MV-4-11 (cell line): ENCODE results near the gene TSSK2.

Source experiments
- DNase-seq: peaks from one replicate; lab custom pipeline; 2025; lab: John Stamatoyannopoulos, UW

TSSK2 gene

DNA sequence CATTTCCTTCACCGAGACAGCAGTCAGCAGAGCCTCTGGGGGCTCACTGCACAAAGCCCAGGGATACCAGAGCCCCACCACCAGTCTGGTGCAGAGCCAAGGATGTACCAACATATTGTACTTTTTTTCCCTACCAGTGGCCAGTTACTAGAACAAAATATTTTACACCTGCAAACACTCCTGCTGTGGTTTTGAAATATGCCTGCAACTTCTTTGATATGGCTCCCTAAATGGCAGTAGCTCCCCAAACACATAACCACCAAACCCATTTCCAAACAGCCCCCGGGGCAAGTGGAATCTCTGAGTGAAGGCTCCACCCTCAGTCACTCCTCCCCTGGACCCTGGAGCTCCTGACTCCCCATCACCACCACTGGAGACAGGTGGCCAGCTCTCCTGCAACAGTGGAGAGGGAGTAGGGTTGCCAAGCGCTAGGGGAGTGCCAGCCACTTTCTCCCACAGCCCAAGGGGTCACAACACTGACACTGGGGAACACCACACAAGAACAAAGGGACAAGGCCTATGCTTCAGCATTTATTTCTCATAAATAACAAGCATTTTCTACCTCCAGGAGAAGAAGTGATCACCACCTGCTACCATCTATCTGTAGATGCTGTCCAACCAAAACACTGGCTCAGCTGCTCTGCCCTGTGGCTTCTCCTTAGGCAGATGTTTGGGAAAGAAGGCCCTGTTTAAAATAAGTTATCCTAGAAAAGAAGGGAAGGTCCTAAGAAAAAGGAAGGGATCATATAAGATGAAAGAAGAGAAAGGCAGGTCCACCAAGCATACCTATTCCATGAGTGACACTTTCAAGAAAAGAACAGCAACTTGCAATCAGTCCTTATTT, 24.0 kb upstream of the TSSK2 start:
- DNase-seq, result no peak

DNA sequence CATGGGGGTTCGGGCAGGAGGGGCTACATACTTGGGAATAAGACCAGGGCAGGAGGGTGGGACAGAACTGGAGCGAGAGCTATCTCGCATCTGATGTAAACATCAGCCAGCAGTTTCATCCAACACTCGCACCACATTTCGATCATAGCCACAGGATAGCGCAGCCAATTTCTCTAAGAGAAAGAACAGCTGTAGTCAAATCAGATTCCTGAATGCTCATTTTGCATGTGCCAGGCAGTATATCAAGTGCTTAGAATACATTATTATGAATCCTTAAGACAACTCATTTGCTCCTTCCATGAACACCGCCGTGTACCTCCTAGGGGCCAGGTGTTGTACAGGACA, 23.4 kb upstream of the TSSK2 start:
- no peak for DNase-seq

DNA sequence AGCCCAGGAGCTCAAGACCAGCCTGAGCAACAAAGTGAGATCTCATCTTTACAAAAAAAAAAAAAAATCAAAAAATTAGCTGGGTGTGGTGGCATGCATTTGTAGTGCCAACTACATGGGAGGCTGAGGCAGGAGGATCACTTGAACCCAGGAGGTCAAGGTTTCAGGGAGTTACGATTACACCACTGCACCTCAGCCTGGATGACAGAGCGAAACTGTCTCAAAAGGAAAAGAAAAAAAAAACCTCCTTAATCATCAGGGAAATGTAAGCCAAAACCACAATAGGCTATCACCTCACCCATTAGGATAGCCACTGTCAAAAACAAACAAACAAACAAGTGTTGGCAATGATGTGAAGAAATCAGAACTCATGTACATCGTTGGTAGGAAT, 22.3 kb upstream of the TSSK2 start:
- no peak for DNase-seq

DNA sequence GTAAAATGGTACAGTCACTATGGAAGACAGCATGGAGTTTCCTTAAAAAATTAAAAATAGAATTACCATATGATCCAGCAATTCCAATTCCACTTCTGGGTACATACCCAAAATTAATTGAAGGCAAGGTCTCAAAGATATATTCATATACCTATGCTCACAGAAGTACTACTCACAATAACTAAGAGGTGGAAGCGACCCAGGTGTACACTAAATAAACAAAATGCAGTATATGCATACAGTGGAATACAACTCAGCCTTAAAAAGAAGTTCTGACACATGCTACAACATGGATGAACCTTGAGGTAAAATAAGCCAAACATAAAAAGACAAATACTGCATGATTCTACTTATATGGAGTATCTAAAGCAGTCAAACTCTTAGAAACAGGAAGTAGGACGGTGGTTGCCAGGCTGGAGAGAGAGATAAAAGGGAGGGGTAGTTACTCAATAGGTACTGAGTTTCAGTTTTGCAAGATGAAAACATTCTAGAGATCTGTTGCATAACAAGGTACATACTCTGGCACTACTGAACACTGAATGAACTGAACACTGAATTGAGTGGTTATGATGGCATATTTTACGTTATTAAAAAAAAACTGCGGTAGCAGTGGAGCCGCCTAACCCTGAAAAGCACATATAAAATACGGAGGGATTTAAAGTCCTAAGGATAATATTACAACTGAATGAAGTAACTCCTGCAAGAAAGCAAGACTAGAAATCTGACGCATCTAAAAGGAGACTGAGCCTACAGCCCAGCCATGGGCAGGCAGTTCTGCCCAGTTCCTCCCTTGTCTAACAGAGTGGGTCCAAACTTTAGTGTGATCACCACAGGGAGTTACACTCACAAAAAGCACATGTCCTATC, 21.7 kb upstream of the TSSK2 start:
- DNase-seq, result peak; percentile 98

DNA sequence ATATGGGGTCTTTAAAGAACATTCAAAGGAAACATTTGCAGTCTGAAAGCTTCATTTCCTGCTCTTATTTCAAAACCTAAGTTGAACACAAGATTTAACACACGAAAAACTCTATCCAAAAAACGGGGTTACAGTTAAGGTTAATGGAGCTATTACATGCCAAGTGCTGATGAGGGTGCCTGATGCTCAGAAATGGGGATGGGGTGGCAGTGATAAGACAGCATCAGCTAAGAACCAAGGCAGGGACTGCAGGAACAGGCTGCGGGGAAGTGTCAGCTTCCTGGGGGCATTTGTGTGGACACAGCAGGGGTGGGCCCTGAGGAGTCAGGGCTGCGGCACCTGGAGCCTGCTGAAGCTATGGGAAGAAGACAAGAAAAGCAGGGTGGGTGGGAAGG, 21.0 kb upstream of the TSSK2 start:
- no peak for DNase-seq

DNA sequence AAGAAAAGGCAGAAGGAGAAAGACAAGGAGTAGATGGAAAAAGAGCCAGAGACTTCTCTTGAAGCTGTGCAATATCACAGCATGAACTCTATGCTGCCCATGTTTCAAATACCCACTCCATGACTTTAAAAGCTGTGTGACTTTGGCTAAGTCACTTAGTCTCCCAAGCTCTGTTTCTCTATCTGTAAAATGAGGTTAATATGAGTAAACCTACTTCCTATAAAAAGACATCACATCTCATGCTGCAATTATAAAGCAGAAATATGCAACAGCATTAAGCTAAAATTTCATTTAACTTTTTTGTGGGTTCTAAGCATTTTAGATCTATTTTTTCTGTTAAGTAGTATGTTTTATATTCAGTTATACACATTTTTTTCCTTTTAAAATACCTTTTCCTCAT, 20.5 kb upstream of the TSSK2 start:
- DNase-seq, result no peak

DNA sequence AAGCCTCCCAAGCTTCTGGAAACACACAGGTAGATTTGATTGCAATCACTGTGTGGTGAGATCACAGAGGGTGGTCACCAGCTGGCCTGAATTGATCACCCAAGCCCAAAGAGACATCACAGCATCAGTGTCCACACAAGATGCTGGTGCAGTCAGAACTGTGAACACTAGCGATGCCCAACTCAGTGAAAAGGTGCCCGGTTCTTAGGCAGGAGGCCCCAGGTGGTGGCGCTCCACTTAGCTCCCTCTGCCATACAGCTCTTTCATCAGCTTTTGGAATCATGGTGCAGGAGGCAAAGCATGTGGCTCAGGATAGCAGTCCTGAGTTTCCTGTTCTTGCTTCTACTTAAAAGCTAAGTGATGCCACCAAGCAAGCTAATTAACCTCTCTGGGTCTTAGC, 20.0 kb upstream of the TSSK2 start:
- no peak for DNase-seq

DNA sequence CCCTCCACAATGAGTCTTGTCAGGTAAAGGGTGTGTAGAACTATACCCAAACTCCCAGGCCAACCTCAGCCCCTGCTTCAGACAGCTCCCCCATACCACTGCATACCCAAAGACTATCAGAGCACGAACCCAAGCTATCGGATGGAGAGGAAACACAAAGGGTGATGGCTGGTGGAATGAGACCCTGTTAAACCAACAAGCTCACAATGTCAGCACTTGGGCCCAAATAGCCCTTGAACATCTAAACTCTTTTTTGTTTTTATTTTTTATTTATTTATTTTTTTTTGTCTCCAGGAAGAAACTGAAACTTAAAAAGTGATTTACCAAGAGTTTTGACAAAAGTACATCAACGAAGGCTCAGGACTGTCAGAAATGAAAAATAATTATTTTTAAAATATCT, 19.5 kb upstream of the TSSK2 start:
- DNase-seq, result no peak

DNA sequence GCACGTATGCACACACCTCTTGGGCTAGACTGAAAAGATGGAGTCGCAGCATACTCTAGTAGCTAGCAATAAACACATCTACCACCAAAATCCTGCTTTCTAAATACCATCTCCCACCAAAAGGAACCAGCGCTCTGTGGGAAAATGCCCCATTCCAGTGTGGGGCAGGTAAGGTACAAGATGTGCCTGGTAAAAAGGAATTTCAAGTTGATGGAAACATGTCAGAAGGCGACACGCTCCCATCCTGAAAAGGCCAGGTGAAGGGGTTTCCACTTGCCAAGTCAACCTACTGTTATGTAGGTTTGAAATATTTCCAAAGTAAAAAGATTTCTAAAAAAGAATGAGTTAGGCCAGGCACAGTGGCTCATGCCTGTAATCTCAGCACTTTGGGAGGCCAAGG, 17.7 kb upstream of the TSSK2 start:
- no peak for DNase-seq

DNA sequence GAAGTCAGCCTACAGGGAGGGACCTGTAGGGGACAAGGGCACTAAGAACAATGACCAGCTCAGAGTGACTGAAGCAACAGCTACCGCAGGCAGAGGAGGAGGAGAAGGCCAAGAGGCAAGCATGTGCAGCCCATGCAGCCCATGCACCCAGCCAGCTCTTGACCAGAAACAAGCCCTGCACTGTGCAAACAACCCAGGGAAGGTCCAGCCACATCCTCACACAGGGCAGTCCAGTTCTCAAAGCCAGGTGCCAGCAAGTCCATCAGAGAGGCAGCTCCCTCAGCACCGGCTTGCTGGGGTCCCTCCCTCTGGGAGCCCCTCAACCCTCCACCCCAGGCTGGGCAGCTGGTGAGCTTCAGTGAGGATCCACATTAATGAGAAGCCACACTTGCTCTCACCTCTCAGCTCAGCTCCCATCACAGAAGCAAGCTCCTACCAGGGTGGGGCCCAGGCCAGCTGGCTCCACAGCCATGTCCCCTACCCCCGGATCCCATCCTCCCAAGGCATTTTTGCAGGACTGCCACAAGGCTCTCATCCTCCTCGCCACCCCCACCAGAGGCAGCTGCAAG, 16.0 kb upstream of the TSSK2 start:
- no peak for DNase-seq

DNA sequence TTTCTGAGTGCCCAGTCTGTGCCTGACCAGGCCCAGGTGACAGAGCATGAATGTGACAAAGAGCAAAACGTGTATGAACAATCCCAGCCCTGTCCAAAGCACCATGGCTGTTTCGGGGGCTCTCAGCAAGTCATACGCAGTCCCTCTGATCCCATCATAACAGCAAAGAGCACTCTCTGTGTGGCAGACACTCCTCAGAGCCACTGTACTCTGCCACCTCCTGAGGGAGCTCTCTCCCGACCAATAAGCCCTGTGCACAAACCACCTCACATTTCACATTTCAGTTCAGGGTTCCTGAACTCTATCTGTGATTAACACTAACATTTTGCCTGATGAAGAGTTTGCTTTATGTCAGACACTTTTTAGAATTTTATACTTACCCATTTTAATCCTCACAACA, 15.5 kb upstream of the TSSK2 start:
- no peak for DNase-seq

DNA sequence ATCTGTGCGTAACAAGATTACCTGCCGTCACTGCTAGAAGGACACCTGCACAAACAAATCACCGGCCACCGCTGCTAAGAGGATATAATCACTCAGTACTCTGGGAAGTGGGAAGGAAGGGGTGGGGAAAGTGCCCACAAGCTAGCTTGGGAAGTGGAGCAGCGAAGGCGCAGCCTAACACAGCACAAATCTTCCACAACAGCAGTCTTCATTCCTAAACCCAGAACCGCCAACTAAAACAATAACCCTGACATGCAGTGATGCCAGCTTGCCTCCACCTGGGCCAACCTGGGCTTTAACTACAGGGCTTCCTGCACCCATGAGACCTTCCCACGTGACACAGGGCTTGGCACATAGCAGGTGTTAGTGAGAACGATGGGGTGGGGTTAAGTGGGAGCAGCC, 14.0 kb upstream of the TSSK2 start:
- DNase-seq, result no peak

DNA sequence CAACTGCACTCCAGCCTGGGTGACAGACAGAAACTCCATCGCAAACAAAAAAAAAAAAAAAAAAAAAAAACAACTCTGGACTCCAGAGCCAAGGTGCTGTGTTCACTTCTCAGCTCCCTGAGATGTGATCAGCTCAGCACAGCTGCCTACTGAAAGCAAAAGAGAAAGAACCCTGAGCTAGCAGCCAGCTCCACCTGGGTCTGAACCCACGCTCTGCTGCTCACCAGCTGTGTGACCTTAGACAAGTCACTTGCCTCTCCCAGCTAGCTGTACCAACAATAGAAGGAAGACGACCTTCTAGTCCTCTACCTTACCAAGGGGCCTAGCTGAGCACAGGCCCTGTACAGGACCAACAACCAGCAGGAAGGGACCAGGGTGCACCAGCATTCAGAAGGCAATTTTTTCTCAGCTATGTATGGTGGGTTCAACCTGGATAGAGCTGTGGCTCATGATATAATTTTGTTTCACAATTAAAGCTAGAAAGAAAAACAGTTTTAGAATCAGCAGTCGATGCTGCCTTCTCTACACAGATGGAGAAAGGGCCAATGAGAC, 12.7 kb upstream of the TSSK2 start:
- DNase-seq, result no peak

DNA sequence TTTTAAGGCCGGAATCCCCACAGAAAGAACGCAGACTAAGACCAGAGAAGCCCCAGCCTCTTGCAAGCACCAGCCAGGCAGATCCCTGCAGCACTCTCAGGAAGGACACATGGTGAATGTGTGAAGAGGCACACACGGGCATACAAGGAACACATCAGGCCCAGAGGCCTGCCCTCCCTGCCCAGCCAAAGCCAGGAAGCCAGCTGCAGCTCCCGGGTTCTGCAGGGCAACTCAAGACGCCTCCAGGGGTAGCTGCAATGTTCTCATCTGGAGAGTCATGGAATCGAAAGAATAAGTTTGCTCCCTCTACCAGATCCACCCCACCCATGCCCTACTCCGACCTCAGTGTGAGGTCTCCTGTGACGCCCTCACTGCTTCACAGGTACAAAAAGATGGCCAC, 11.2 kb upstream of the TSSK2 start:
- no peak for DNase-seq

DNA sequence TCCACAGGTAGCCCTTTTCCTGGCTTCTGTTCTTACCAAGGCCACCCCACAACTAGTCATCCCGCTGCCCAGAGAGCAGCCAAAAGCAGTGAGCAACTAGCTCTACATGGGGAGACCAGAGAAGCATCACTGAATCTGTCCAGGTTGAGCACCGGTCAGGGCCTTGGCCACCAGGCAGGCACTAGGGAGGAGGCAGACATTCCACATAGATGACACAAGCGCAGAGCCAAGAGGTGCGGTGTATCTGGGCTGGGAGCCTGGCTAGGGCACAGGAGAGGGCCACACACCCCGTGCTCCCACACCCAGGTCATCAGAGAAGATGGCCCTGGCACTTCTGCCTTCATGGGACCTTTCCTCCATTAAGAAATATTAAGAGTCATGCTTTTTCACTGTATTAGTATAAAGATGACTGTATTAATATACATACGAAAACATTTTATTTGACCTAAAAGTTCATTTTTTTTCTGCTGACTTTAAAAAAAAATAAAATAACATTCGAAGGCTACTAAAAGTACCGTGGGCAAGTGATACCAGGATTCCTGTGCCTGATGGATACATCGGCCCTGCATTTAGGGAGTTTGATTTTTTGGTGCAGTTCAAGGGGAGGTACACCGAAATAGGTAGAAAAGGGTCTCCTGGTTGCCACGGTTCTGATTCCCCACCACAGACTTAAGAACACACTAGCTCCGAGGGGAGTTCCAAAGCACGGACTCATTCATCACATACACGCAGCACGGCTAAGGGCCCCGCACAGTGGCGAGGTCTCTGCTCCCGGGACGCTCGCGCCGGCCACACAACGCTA, 10.1 kb upstream of the TSSK2 start:
- DNase-seq, result no peak

DNA sequence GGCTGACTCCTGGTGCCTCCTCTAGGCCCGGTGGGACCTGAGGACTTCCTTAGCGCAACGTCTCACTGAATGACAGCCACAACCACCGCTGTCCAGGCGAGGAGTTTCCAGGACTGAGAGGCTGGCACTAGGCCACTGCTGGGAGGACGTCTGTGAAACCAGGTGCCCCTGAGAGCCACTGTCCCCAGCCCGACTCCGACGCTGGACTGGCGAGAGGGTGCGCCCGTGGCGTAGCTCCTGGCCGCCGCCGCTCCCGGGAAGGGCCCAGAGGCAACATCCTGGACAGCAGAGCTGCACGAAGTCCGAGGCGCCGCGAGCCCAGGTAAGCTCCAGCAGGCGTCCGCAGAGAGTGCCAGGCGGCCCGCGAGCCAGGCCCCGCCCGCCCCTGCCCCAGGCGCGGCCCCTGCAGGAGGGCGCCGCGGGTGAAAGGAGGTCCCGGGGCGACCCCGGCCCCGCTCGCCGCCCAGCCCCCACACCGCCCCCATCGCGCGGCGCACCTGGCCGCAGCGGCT, 9.4 kb upstream of the TSSK2 start:
- DNase-seq, result peak; percentile 26

DNA sequence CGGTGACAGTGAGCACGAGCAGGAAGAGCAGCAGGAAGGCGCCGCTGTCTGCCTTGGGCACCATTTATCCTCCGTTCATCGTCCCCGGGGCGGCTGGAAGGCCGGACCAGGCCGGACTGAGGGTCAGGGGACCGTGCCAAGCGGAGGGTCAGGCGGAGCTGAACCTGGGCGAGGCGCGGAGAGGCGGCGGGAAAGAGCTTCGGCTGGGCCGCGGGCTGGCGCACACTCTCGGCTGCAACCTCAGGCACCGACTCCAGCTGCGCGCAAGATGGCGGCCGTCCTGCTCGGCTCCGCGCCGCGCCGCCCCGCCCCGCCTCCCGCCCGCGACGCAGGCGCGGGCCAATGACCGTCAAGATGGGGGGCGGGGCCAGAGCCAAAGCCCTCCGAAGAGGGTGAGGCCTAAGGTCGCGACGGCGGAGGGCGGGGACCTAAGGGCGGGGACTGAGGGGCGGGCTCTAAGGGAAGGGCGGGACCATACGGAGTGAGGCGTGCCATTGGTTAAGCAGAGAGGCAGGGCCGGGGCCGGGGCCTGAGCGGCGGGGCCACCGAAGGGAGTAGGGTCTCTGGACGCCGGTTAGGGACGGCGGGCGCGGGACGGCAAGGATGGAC, 8.9 kb upstream of the TSSK2 start, which contains the start of gene DGCR2:
Gene DGCR2 (minus strand): TSS at position 270 of the 609 bp plus-strand sequence. CDS start 206 bp downstream, at position 64.
- DNase-seq, result peak; percentile 89

DNA sequence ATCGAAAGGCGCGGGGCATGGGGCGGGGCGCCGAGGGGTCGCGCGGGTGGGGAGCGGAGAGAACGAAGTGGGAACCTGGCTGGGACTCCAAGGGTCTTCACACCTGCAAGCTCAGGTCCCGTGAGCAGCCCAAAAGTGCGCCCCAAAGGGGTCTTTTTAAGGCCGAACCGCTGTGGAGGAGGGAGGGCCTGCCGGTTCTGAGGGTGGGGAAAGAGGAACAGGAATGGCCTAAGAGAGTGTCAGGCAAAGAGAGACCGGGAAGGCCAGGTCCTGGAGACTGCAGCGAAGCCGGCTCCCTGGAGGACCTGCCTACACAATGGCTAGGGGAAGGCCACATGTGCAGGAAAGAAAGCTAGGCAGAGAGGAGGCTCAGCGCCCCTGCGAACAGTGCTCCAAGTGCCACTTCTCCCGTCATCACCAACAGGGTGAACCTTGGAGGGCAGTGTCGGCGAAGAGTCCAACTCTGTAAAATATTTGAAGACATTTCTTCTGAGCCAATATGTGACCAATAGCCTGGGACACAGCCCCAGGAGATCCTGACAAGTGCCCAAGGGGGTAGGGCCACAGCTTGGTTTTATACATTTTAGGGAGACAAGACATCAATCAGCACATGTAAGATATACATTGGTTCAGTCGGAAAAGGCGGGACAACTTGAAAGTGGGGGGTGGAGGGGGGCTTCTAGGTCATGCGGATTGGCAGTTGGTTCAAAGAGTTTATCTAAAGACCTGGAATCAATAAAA, 8.2 kb upstream of the TSSK2 start:
- DNase-seq, result no peak

DNA sequence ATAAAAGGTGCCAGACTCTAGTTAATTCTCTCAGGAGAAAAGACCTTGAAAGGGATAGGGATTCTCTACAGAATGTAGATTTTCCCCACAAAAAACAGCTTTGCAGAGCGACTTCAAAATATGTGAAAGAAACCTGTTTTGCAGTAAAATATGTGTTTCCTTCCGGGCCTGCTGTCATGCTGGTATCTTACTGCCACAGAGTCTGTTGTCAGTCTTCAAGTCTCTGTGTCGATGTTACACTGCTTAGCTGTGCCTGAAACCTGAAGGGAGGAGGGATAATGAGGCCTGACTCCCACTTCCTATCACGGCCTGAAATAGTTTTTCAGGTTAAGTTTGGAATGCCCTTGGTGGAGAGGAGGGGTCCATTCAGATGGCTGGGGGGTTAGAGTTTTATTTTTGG, 7.2 kb upstream of the TSSK2 start:
- no peak for DNase-seq

DNA sequence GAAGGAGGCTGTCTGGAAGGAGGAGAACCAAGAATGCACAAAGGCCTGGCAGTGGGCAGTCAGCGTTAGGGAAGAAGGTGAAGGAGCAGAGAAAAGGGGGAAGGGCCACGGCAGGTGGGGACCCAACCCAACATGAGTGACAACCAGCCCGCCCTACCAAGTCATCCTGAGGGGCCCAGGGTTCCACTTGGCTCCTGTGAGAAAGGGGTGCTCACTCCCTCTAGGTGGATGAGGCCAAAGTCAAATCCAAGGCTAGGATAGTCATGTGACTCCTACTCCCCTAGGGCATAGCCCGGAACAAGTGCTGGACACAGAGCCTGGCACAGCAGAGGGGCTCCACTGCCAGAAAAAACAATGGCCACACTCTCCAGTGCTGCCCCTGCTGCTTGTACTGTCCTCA, 6.7 kb upstream of the TSSK2 start:
- no peak for DNase-seq

DNA sequence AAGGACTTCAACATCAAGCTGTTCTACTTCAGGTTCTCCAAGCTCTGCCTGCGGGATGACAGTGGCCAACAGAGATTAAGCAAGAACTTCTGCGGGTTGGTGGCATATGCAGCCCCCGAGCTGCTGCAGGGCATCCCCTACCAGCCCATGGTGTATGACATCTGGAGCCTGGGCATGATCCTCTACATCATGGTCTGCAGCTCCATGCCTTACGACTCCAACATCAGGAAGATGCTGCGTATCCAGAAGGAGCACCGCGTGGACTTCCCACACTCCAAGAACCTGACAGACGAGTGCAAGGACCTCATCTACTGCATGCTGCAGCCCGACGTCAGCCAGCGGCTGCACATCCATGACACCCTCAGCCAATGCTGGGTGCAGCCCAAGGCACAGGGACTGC, 6.1 kb upstream of the TSSK2 start:
- DNase-seq, result no peak
